Measurements from ENCODE around the gene TYK2. TPM values are rescaled to one million over a fixed set of nuclear protein-coding genes. Genes with fewer than 3 reads are reported as not detected.
A peak's percentile ranks its signal among the peaks of the same experiment; 100 is the strongest.

TYK2 gene
- total and polyA plus RNA-seq, 2 of the 13 experiments (the other 11 are each of a cell fraction or from before 2014, with no cell fraction given) = 38.8 to 60.1 TPM

DNA sequence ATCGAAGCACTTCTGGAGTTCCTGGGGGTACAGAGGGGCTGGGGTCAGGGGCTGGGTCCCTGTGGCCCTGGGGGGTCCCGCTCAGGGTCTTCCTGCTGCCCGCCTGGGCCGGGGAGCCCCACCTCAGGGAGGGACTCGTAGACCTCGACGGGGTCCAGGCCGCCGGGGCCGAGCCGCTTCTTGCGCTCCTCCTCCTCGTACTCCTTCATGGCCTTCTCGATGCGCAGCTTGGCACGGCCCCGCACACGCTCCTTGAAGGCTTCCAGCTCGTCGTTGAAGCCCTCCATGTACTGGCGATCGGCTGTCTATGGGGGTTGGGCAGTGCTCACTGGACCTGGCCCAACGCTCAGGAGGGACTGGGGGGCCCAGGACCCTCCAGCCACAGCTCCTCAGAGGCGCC lies 12.8 kb upstream of the TYK2 start:
- POLR2A ChIA-PET = no interaction called here
- no peak for ATAC-seq
- TF ChIP-seq RBFOX2 (IDR thresholded peaks at IDR 0.05; ENCODE audit: low read depth, low read length) (peak; percentile 38; the same call in 1 of the 2 replicates), SRSF9 (IDR thresholded peaks at IDR 0.05; ENCODE audit: borderline replicate concordance, insufficient read depth, low read depth, low read length, poor library complexity, severe bottlenecking) (no peak), AGO2 (optimal IDR thresholded peaks at IDR 0.05; ENCODE audit: low read depth, low read length) (peak; percentile 51)
- Histone ChIP-seq H3K4me2 (ENCODE audit: low read depth, low read length) (no peak overlapping the region), H3K27ac (ENCODE audit: extremely low read length, insufficient read depth, low read length) (no peak overlapping the region), H3K9ac (ENCODE audit: insufficient read depth, low read depth, low read length) (no peak overlapping the region), H2AFZ (ENCODE audit: low read length) (no peak overlapping the region), H3K79me2 (ENCODE audit: insufficient read depth, low read length) (peaks cover 5% of the 10 kb centered on the region), H3K27me3 (ENCODE audit: control insufficient read depth in 1 of 2, insufficient read depth in 2 of 2, low read length in 2 of 2) (no peaks in the 10 kb centered on the region), H3K9me3 (ENCODE audit: low read length) (no peaks in the 10 kb centered on the region), H3K4me1 (ENCODE audit: insufficient read depth, low read length) (peaks cover 10% of the 10 kb centered on the region), H3K36me3 (replicated peaks in 1 of 2; ENCODE audit: control insufficient read depth in 1 of 2, insufficient read depth in 2 of 2, low read length in 2 of 2) (peaks cover 16 to 56% of the 10 kb centered on the region in 2 experiments; a peak in 4 of 5 replicates), H3K4me3 (replicated peaks in 1 of 3; ENCODE audit: insufficient read depth in 1 of 3, low read depth in 2 of 3, low read length in 3 of 3) (no peak overlapping the region), H4K20me1 (ENCODE audit: insufficient read depth, low read length) (0 out of 2 replicates have a peak, but pooled peaks cover 5% of the 10 kb centered on the region)
- DNase-seq (ENCODE audit: low spot score) = no peak
- BruUV-seq (replicated peaks) = no TSS peak
- intact Hi-C loops (cut with micrococcal nuclease; ENCODE audit: unreplicated experiment) = no loop called here
- 96% methylated on average over 19 of the region's 24 CpGs for WGBS (ENCODE audit: low lambda C conversion rate)
- FAIRE-seq = no peak
- CTCF ChIA-PET (ENCODE audit: low intra/inter-chr PET ratio, low total read pairs) = no interaction called here
- in situ Hi-C loops (cut with HindIII; ENCODE audit: extremely low pct_ligation_motif_present, low pct_unique_long_range_greater_than_20kb) = loop anchor here (5.0 to 10.0 kb wide), 2 partner anchors 121 to 458 kb away; partner anchors contain the start of genes ICAM1 and OLFM2

DNA sequence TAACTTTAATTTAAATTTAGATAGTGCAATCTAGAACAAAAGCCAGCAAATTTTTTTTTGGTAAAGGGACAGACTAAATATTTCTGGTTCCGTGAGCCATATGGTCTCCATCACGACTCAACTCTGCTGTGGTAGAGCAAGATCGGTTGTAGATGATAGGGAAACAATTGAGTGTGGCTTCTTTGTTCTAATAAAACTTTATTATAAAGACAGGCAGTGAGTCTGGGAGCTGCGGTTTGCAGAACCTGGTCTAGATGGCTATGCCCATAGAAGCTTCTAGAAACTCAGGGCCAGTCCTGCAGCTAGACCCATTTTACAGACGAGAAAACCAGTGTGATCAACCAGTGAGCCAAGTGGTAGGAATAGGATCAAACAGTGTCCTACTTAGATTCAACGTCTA lies 11.7 kb upstream of the TYK2 start:
- BruUV-seq (replicated peaks) = no TSS peak
- Histone ChIP-seq H3K27ac (ENCODE audit: extremely low read length, insufficient read depth, low read length) (no peak overlapping the region), H3K4me3 (replicated peaks in 1 of 3; ENCODE audit: insufficient read depth in 1 of 3, low read depth in 2 of 3, low read length in 3 of 3) (no peak overlapping the region), H3K4me1 (ENCODE audit: insufficient read depth, low read length) (peaks cover 10% of the 10 kb centered on the region), H3K4me2 (ENCODE audit: low read depth, low read length) (no peak overlapping the region), H3K27me3 (ENCODE audit: control insufficient read depth in 1 of 2, insufficient read depth in 2 of 2, low read length in 2 of 2) (no peaks in the 10 kb centered on the region), H3K9ac (ENCODE audit: insufficient read depth, low read depth, low read length) (no peak overlapping the region), H2AFZ (ENCODE audit: low read length) (no peak overlapping the region), H3K36me3 (replicated peaks in 1 of 2; ENCODE audit: control insufficient read depth in 1 of 2, insufficient read depth in 2 of 2, low read length in 2 of 2) (peaks cover 16 to 50% of the 10 kb centered on the region in 2 experiments; a peak in 4 of 5 replicates), H4K20me1 (ENCODE audit: insufficient read depth, low read length) (0 out of 2 replicates have a peak, but pooled peaks cover 3% of the 10 kb centered on the region), H3K9me3 (ENCODE audit: low read length) (no peaks in the 10 kb centered on the region), H3K79me2 (ENCODE audit: insufficient read depth, low read length) (no peaks in the 10 kb centered on the region)
- in situ Hi-C loops (cut with HindIII; ENCODE audit: extremely low pct_ligation_motif_present, low pct_unique_long_range_greater_than_20kb) = loop anchor here (5.0 to 10.0 kb wide), 2 partner anchors 120 to 457 kb away; partner anchors contain the start of genes ICAM1 and OLFM2
- no peak for ATAC-seq
- FAIRE-seq = no peak
- 98% methylated on average over 6 of the region's 6 CpGs for WGBS (ENCODE audit: low lambda C conversion rate)
- POLR2A ChIA-PET = interaction anchor here (1.6 kb wide), 1 partner anchor 122 kb away, joined by 3 read pairs; the partner anchor contains the start of gene ICAM1
- no peak for DNase-seq (ENCODE audit: low spot score)
- CTCF ChIA-PET (ENCODE audit: low intra/inter-chr PET ratio, low total read pairs) = interaction anchor here (2.0 kb wide), 1 partner anchor 131 kb away, joined by 6 read pairs; no protein-coding TSS in a partner anchor
- TF ChIP-seq ZNF629 (CRISPR knock-in tag; conservative IDR thresholded peaks at IDR 0.05) = 0 out of 2 replicates have a peak, but pooled peaks have one; percentile 48
- TF ChIP-seq, protein P1, sequence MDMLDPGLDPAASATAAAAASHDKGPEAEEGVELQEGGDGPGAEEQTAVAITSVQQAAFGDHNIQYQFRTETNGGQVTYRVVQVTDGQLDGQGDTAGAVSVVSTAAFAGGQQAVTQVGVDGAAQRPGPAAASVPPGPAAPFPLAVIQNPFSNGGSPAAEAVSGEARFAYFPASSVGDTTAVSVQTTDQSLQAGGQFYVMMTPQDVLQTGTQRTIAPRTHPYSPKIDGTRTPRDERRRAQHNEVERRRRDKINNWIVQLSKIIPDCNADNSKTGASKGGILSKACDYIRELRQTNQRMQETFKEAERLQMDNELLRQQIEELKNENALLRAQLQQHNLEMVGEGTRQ (IDR thresholded peaks at IDR 0.05; ENCODE audit: low read depth, low read length) = no peak
- TF ChIP-seq, protein P1 (CRISPR knock-in tag; IDR thresholded peaks at IDR 0.05; ENCODE audit: borderline replicate concordance) = no peak
- intact Hi-C loops (cut with micrococcal nuclease; ENCODE audit: unreplicated experiment) = no loop called here
